ENCODE measurements around the gene KLHL2. TPM values are rescaled to one million over a fixed set of nuclear protein-coding genes. Genes with fewer than 3 reads are reported as not detected.

Gene KLHL2
- total RNA-seq, 2 donors from 2014 or later, result 23.8 to 26.6 TPM

Other genes starting within 250 kb of the KLHL2 start
- 1 to 10 TPM in 1 of 2 donors, under 1 TPM in 1; 0.90 to 1.9 TPM for gene TRIM61, start 229.9 kb upstream of the KLHL2 start, total RNA-seq
- gene TRIM60, start 175.6 kb upstream of the KLHL2 start, total RNA-seq, result not detected
- gene TRIM75, start 153.7 kb upstream of the KLHL2 start, total RNA-seq, result not detected
- 10 to 100 TPM; 13.8 to 14.4 TPM for gene TMEM192, start 94.7 kb upstream of the KLHL2 start, total RNA-seq
- gene MSMO1, start 120.1 kb downstream of the KLHL2 start, total RNA-seq, result 10 to 100 TPM; 21.5 to 26.8 TPM
- 100 to 1,000 TPM; 334 to 383 TPM for gene CPE, start 171.4 kb downstream of the KLHL2 start, total RNA-seq

Measured in posterior vena cava (tissue), 2 donors.